SJCRH30 (cell line): ENCODE results near the gene DENND1A. TPM values are rescaled to one million over a fixed set of nuclear protein-coding genes. Genes with fewer than 3 reads are reported as not detected.
"Not testable (repeated sequence)": the region's sequence is repeated elsewhere in the genome, so short reads cannot be mapped to it uniquely, and the experiment has no call there.

Experiments
- DNase-seq, 2 experiments: peaks; one replicate each; pipeline ENCODE4 v3.0.0-alpha.2; 2015 to 2020
- H3K27ac ChIP-seq: fragments of 250-450 bp; sonication (Bioruptor Pico); 2 replicates; pipeline ENCODE4 v1.5.1; 2020; ENCODE audit warnings: mild to moderate bottlenecking, moderate library complexity
- H3K27me3 ChIP-seq: fragments of 250-450 bp; sonication (Bioruptor Pico); 2 replicates; pipeline ENCODE4 v1.5.1; 2020; ENCODE audit warnings: mild to moderate bottlenecking, moderate library complexity
- H3K36me3 ChIP-seq: fragments of 250-450 bp; sonication (Bioruptor Pico); 2 replicates; pipeline ENCODE4 v1.5.1; 2020; ENCODE audit warnings: mild to moderate bottlenecking, moderate library complexity
- H3K4me1 ChIP-seq: fragments of 250-450 bp; sonication (Bioruptor Pico); 2 replicates; pipeline ENCODE4 v1.5.1; 2020; ENCODE audit warnings: mild to moderate bottlenecking, moderate library complexity
- H3K4me3 ChIP-seq: fragments of 250-450 bp; sonication (Bioruptor Pico); 2 replicates; pipeline ENCODE4 v1.5.1; 2020; ENCODE audit warnings: mild to moderate bottlenecking, moderate library complexity
- H3K9me3 ChIP-seq: fragments of 250-450 bp; sonication (Bioruptor Pico); replicated peaks from 2 replicates; pipeline ENCODE4 v1.5.1; 2020; ENCODE audit warnings: mild to moderate bottlenecking, moderate library complexity
- total RNA-seq: library from RNA; depleted of rRNA; stranded (reverse); fragments of >200 nt; shearing (Covaris generic); gene quantifications from 2 replicates; pipeline ENCODE4 v1.2.3, GENCODE V29; 2014

DENND1A gene
- total RNA-seq, 1 experiment from 2014 or later = 41.3 TPM

- Histone ChIP-seq H3K9me3 (no peaks in the 10 kb centered on the region), H3K36me3 (no peaks in the 10 kb centered on the region), H3K27ac (no peak overlapping the region), H3K4me1 (peaks cover 2% of the 10 kb centered on the region), H3K27me3 (no peaks in the 10 kb centered on the region), H3K4me3 (no peak overlapping the region)
- DNase-seq = no peak
These were observed 518.3 kb downstream of the DENND1A start for GRCh38 chr9:123411636-123412035.

GRCh38 chr9:123411191-123411590 lies 518.7 kb downstream of the DENND1A start:
- Histone ChIP-seq H3K27me3 (no peaks in the 10 kb centered on the region), H3K9me3 (no peaks in the 10 kb centered on the region), H3K36me3 (no peaks in the 10 kb centered on the region), H3K27ac (no peak overlapping the region), H3K4me1 (peaks cover 6% of the 10 kb centered on the region), H3K4me3 (no peak overlapping the region)
- DNase-seq = no peak

DNA sequence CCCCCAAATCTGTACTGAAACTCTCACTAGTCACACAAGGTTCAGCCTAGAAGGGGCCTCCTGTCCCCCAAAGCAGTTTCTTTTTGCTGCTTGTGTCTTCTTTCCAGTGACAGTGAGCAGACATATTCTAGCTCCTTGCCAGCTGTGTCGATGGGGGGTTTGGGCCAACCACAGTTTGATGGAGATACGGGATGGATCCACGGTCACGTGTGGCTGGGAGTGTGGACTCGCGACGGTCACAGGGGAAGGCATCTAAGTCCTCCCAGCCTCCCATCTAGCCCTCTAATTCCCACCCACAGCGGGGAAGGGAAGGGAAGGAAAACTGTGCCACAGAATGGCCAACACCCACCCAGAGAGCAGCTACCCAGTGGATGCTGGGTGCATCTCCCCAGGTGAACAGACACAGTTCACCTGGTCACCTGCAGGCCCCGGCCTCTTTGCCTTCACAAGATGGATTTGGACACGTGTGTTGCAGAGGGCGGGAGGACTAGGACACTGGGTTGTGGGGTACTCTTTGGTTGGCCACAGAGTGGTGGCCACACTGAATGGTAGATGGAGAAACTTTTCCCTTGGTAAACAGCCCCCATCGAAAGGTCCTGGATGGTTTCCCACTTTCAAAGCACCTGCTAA lies 519.5 kb downstream of the DENND1A start:
- H3K36me3 ChIP-seq = no peaks in the 10 kb centered on the region
- no peak for DNase-seq
- H3K27ac ChIP-seq = no peak overlapping the region
- H3K27me3 ChIP-seq = no peaks in the 10 kb centered on the region
- no peak overlapping the region for H3K4me3 ChIP-seq
- H3K9me3 ChIP-seq = no peaks in the 10 kb centered on the region
- peaks cover 9% of the 10 kb centered on the region for H3K4me1 ChIP-seq

DNA sequence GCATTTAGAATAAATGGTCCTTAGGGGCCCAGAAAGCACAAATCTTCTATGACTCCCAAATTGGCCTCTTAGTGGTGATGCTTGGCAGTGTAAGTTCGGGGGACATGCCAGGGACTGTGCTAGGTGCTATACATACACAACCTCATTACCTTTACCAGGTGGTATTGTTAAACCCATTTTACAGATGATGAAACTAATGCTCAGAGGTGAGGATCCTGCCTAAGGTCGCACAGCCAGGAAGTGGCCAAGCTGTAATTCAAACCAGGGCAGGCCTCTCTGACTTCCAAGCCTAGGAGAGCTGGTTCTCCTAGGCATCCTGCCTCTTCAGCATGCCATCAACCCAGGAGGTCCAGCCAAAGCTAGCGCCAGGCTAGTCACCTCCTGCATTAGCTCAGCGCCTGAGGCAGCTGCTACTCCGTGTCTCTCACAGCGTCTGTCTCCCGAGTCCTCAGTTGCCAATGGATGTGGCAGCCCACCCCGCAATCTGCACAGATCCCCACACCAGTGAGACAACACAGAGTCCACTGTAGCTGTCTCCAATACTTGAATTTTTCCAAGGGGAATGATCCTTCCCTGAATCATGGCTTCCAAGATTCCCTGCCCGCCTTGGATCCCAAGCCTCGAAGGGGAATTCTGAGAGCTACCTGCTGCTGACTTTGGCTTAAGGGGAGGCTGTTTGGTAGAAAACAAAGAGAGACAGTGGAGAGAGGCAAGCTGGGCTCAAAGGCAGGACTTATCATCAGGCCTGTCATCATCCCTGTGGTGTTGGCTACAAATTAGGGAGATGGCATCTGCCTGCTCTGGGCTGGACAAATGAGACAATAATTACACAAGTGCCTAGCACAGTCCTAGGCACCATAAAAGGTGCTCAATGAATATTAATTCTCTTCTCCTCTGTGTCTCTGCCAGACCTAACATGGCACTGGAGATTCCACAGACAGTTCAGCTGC lies 521.3 kb downstream of the DENND1A start:
- Histone ChIP-seq H3K4me3 (no peak overlapping the region), H3K4me1 (peaks cover 9% of the 10 kb centered on the region), H3K27me3 (no peaks in the 10 kb centered on the region), H3K36me3 (no peaks in the 10 kb centered on the region), H3K9me3 (no peaks in the 10 kb centered on the region), H3K27ac (no peak overlapping the region)
- peak; percentile 26 to 37 for DNase-seq

DNA sequence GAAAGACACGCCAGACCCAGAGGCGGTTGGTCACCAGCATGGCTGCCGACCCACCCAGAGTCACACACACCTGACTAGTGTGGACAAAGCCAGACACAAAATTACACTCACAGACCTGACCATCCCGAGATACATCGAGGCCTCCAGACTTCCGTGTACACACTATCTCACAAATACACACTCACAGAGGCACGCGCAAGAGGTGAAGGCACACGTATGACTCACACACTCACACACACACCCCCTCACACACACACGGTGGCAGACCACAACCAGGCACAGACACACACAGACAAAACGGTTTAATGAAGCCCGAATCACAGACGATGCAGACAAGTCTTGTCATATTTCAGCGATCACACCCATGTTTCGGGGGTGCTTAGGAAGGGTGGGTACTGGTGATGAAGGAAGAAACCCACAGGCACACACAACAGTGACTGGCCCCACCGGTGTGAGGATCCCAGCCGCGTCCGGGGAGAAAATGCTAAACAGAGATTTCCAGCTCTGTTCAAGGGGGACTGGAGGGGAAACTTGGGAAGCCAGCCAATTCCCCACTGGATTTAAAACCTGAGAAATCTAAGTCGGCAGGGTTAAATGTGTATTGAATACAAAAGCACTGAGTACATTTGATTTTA lies 522.6 kb downstream of the DENND1A start:
- H3K36me3 ChIP-seq = no peaks in the 10 kb centered on the region
- H3K27me3 ChIP-seq = no peaks in the 10 kb centered on the region
- DNase-seq = peak in 1 of 2 experiments; percentile 39
- no peak overlapping the region for H3K27ac ChIP-seq
- H3K9me3 ChIP-seq = no peaks in the 10 kb centered on the region
- H3K4me3 ChIP-seq = no peak overlapping the region
- peaks cover 9% of the 10 kb centered on the region for H3K4me1 ChIP-seq

DNA sequence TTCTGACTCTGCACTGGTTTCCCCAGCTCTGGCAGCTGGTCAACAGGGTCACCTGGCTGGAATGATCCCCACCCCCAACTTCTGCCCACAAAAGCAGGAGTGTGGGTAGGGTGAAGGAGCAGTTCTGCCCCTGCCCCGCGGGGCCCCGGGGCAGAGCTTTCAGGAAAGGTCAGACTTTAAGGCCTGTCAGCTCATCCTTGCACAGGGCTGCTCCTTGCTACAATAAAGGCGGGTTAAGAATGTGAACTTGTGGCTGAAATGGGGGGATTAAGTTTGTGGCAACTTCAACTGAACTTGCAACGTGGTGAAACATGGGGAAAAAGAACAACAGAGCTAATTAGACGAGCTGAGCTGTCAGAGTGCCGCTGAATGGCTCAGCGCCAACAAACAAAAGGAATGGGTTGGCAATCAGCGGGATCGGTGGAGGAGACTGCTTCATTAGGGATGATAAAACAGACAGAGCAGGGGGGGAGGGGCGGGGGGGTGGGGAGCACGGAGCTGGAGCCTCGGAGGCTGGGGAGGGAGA lies 523.2 kb downstream of the DENND1A start:
- peak; percentile 38 to 56 for DNase-seq

GRCh38 chr9:123406016-123406415 lies 523.9 kb downstream of the DENND1A start:
- Histone ChIP-seq H3K27ac (no peak overlapping the region), H3K4me1 (peaks cover 9% of the 10 kb centered on the region), H3K36me3 (no peaks in the 10 kb centered on the region), H3K9me3 (no peaks in the 10 kb centered on the region), H3K4me3 (no peak overlapping the region), H3K27me3 (no peaks in the 10 kb centered on the region)
- no peak for DNase-seq

More for the DNA sequence above, 523.2 kb downstream of the DENND1A start:
- Histone ChIP-seq H3K9me3 (no peaks in the 10 kb centered on the region), H3K4me3 (peak overlapping the region; percentile 30), H3K27ac (no peak overlapping the region), H3K4me1 (peaks cover 9% of the 10 kb centered on the region), H3K36me3 (no peaks in the 10 kb centered on the region), H3K27me3 (no peaks in the 10 kb centered on the region)

DNA sequence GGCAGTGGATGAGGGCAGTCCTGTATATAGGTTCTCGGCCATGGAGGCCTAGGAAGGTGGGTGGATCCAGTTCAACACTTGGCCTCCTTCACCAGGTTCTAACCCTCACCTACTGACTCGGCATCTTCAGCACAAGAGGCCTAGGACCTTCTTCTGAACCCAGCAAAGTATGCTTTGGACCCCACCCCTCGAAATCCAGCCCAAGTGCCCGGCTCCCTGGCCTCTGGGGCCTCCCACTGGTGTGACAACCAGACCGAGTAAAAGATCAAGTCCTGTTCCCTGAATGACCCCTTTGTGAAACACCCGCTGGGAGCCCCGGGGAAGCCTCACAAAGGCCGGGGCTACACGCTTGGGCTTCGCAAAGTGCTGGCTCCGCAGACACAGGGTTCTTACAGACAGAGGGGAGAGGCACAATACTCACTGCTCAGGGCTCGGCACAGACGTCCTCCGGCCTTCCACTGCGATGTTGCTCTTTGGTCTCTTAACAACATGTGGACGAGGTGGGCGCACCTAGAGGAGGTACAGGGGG lies 526.9 kb downstream of the DENND1A start:
- DNase-seq = no peak
- H3K4me1 ChIP-seq = peaks cover 9% of the 10 kb centered on the region
- no peaks in the 10 kb centered on the region for H3K36me3 ChIP-seq
- no peaks in the 10 kb centered on the region for H3K9me3 ChIP-seq
- no peak overlapping the region for H3K4me3 ChIP-seq
- H3K27me3 ChIP-seq = no peaks in the 10 kb centered on the region
- H3K27ac ChIP-seq = no peak overlapping the region

GRCh38 chr9:123401879-123402513 lies 527.9 kb downstream of the DENND1A start:
- peaks cover 9% of the 10 kb centered on the region for H3K4me1 ChIP-seq
- no peak overlapping the region for H3K4me3 ChIP-seq
- H3K36me3 ChIP-seq = no peaks in the 10 kb centered on the region
- peak; percentile 47 to 80 for DNase-seq
- H3K9me3 ChIP-seq = no peaks in the 10 kb centered on the region
- H3K27me3 ChIP-seq = no peaks in the 10 kb centered on the region
- no peak overlapping the region for H3K27ac ChIP-seq

DNA sequence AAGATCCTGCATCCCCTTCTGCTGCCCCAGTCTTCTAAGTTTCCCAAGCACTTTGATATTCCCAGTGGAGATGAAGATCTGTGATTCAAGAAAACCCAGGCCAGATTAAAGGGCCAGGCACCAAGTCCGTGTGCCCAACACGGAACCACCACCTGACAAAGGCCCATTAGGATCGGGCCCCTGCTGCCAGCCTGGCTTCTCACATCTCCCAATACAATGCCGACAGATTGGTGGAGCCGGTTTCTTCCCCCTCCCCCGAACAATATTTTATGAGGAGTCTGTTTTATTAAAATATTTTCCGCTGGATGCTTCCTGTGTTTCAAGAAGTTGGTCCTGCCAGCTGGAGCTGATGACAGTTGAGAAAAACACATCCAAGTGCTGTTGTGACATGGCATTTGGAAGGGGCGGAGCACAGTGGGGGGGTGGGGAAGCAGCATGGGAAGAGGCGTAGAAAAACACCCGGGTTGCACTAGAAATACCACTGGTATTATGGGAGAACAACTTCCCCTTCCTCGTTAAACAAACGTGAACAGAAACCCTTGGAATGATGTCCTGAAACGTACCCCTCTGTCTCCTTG lies 528.9 kb downstream of the DENND1A start:
- no peak for DNase-seq
- Histone ChIP-seq H3K9me3 (no peaks in the 10 kb centered on the region), H3K27ac (no peak overlapping the region), H3K4me1 (peaks cover 1% of the 10 kb centered on the region), H3K4me3 (no peak overlapping the region), H3K27me3 (no peaks in the 10 kb centered on the region), H3K36me3 (no peaks in the 10 kb centered on the region)

- no peak overlapping the region for H3K4me3 ChIP-seq
- H3K4me1 ChIP-seq = peaks cover 10% of the 10 kb centered on the region
- H3K36me3 ChIP-seq = no peaks in the 10 kb centered on the region
- no peaks in the 10 kb centered on the region for H3K27me3 ChIP-seq
- peak; percentile 45 to 53 for DNase-seq
- H3K9me3 ChIP-seq = no peaks in the 10 kb centered on the region
- no peak overlapping the region for H3K27ac ChIP-seq
These were observed 530.0 kb downstream of the DENND1A start for GRCh38 chr9:123399803-123400378.

DNA sequence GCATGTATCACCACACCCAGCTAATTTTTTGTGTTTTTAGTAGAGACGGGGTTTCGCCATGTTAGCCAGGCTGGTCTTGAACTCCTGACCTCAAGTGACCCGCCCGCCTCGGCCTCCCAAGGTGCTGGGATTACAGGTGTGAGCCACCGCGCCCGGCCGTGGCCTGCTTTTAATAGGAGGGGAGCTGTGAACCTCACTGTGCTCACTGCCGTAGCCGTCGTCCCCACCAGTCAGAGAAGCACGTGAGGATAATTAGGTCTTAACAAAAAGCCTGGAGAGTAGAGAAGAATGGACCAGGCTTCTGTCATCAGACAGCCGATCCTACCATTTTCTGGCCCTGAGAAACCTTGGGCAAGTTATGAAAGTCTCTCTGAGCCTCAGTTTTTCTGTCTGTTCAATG lies 531.0 kb downstream of the DENND1A start:
- H3K4me3 ChIP-seq, H3K27me3 ChIP-seq, H3K9me3 ChIP-seq, H3K36me3 ChIP-seq, DNase-seq, H3K27ac ChIP-seq: not testable (repeated sequence)
- peaks cover 19% of the 10 kb centered on the region for H3K4me1 ChIP-seq

- DNase-seq = no peak
These were observed 532.0 kb downstream of the DENND1A start for GRCh38 chr9:123397975-123398374.

More at GRCh38 chr9:123397975-123398374, 532.0 kb downstream of the DENND1A start:
- Histone ChIP-seq H3K27me3 (no peaks in the 10 kb centered on the region), H3K4me3 (no peak overlapping the region), H3K9me3 (no peaks in the 10 kb centered on the region), H3K36me3 (no peaks in the 10 kb centered on the region), H3K27ac (no peak overlapping the region), H3K4me1 (peaks cover 19% of the 10 kb centered on the region)
